H1 (cell line): ENCODE measurements around the gene IQGAP1. TPM values are rescaled to one million over a fixed set of nuclear protein-coding genes. Genes with fewer than 3 reads are reported as not detected.

Experiments
- CTCF ChIA-PET: fragments of 300-600 bp; sonication (Branson Sonifier 250); formaldehyde crosslinking; loops from one replicate; lab custom pipeline; 2021; ENCODE audit not compliant: partially characterized antibody; lab: Charles Lee
- POLR2A ChIA-PET: fragments of 300-600 bp; sonication (Branson Sonifier 250); formaldehyde crosslinking; loops from one replicate; lab custom pipeline; 2021; ENCODE audit warnings: inconsistent platforms; ENCODE audit not compliant: partially characterized antibody; lab: Charles Lee
- DNase-seq, 2 experiments: peaks; one replicate each; pipeline versions ENCODE4 v3.0.0 to v3.0.0-alpha.2; 2010 to 2022; ENCODE audit warnings: low spot score in 2 of 2, low read depth in 1 of 2, mixed read lengths in 1 of 2
- FAIRE-seq: peaks from 2 replicates; lab custom pipeline; 2011; peaks lifted over from hg19 to GRCh38; lab: Jason Lieb, UNC
- H2AFZ ChIP-seq: 2 replicates; pipeline ENCODE4 v1.8.1; 2012; ENCODE audit warnings: low read length, inconsistent platforms
- H2AK5ac ChIP-seq: 2 replicates; pipeline ENCODE4 v1.6.1; 2013; ENCODE audit warnings: low read depth, low read length
- H2BK120ac ChIP-seq: replicated peaks from 2 replicates; pipeline ENCODE3; 2013; ENCODE audit warnings: low read depth, low read length, inconsistent platforms
- H2BK12ac ChIP-seq: 2 replicates; pipeline ENCODE4 v1.6.1; 2013; ENCODE audit warnings: low read depth, low read length
- H2BK15ac ChIP-seq: 2 replicates; pipeline ENCODE4 v1.6.1; 2013; ENCODE audit warnings: low read length
- H2BK20ac ChIP-seq: 2 replicates; pipeline ENCODE4 v1.6.1; 2013; ENCODE audit warnings: low read length
- H2BK5ac ChIP-seq: 2 replicates; pipeline ENCODE4 v1.6.1; 2013; ENCODE audit warnings: low read depth, low read length
- H3K14ac ChIP-seq: 2 replicates; pipeline ENCODE4 v1.6.1; 2013; ENCODE audit warnings: inconsistent platforms; ENCODE audit not compliant: insufficient read length
- H3K18ac ChIP-seq: 2 replicates; pipeline ENCODE4 v1.6.1; 2013; ENCODE audit warnings: low read length; ENCODE audit errors: extremely low read depth
- H3K23ac ChIP-seq: 2 replicates; pipeline ENCODE4 v1.6.1; 2013; ENCODE audit warnings: inconsistent platforms; ENCODE audit not compliant: insufficient read length
- H3K23me2 ChIP-seq: 2 replicates; pipeline ENCODE4 v1.6.1; 2013; ENCODE audit warnings: low read depth, low read length
- H3K27ac ChIP-seq: 2 replicates; pipeline ENCODE4 v1.6.1; 2011; ENCODE audit warnings: low read depth, low read length, inconsistent platforms
- H3K27me3 ChIP-seq, 4 experiments: replicated peaks in 1 of 4; 1 replicate in 1 of 4; 2 replicates in 3 of 4; pipeline versions ENCODE4 v1.6.1 to v1.8.1; 2011 to 2013; ENCODE audit warnings: low read length in 3 of 4, mild to moderate bottlenecking in 3 of 4, inconsistent platforms in 2 of 4, mixed read lengths in 2 of 4, moderate library complexity in 1 of 4; ENCODE audit not compliant: control insufficient read depth in 3 of 4, insufficient read depth in 3 of 4; ENCODE audit errors: extremely low read depth in 1 of 4
- H3K36me3 ChIP-seq, 4 experiments: 2 replicates each; pipeline versions ENCODE4 v1.6.1 to v1.8.1; 2011 to 2013; ENCODE audit warnings: mild to moderate bottlenecking in 4 of 4, low read length in 3 of 4, moderate library complexity in 2 of 4, control low read depth in 1 of 4, inconsistent platforms in 1 of 4; ENCODE audit not compliant: insufficient read depth in 4 of 4, control insufficient read depth in 2 of 4
- H3K4ac ChIP-seq: replicated peaks from 2 replicates; pipeline ENCODE3; 2013; ENCODE audit warnings: low read length, low read depth, mixed read lengths, inconsistent platforms; ENCODE audit not compliant: insufficient read length
- H3K4me1 ChIP-seq, 4 experiments: replicated peaks in 1 of 4; 1 replicate in 1 of 4; 2 replicates in 3 of 4; pipeline versions ENCODE4 v1.6.1 to v1.8.1; 2011 to 2013; ENCODE audit warnings: low read length in 3 of 4, inconsistent platforms in 2 of 4, mixed read lengths in 1 of 4; ENCODE audit not compliant: insufficient read depth in 4 of 4, control insufficient read depth in 3 of 4
- H3K4me2 ChIP-seq, 2 experiments: 2 replicates each; pipeline versions ENCODE4 v1.6.1 to v1.8.1; 2011 to 2013; ENCODE audit warnings: low read depth in 2 of 2, low read length in 2 of 2, control low read depth in 1 of 2, inconsistent platforms in 1 of 2, mild to moderate bottlenecking in 1 of 2; ENCODE audit not compliant: insufficient read depth in 1 of 2
- H3K4me3 ChIP-seq, 4 experiments: fragments of 200-600, 300-600 bp in 1 of 4; sonication (generic), shearing (Covaris generic), sonication (Bioruptor Twin) in 1 of 4; 2 replicates each; pipeline versions ENCODE4 v1.5.1 to v1.8.1; 2011 to 2016; ENCODE audit warnings: low read length in 4 of 4, low read depth in 3 of 4, control low read depth in 2 of 4, inconsistent platforms in 2 of 4, mild to moderate bottlenecking in 2 of 4, mixed read lengths in 1 of 4, moderate library complexity in 1 of 4; ENCODE audit not compliant: insufficient read depth in 2 of 4; ENCODE audit errors: extremely low read depth in 1 of 4
- H3K56ac ChIP-seq: replicated peaks from 2 replicates; pipeline ENCODE3; 2013; ENCODE audit warnings: low read depth, mild to moderate bottlenecking, mixed read lengths, low read length, inconsistent platforms; ENCODE audit not compliant: insufficient read length
- H3K79me1 ChIP-seq: 2 replicates; pipeline ENCODE4 v1.6.1; 2013; ENCODE audit warnings: low read depth, low read length, control low read depth
- H3K79me2 ChIP-seq, 2 experiments: 2 replicates each; pipeline versions ENCODE4 v1.6.1 to v1.8.1; 2012 to 2013; ENCODE audit warnings: low read length in 2 of 2, mild to moderate bottlenecking in 2 of 2, inconsistent platforms in 1 of 2; ENCODE audit not compliant: insufficient read depth in 2 of 2, control insufficient read depth in 1 of 2
- H3K9ac ChIP-seq, 4 experiments: replicated peaks in 1 of 4; 1 replicate in 1 of 4; 2 replicates in 3 of 4; pipeline versions ENCODE4 v1.6.1 to v1.8.1; 2011 to 2013; ENCODE audit warnings: low read depth in 3 of 4, low read length in 3 of 4, control low read depth in 2 of 4, mild to moderate bottlenecking in 2 of 4, moderate library complexity in 2 of 4, inconsistent platforms in 1 of 4; ENCODE audit errors: extremely low read depth in 1 of 4
- H3K9me3 ChIP-seq, 2 experiments: 2 replicates each; pipeline versions ENCODE4 v1.6.1 to v1.8.1; 2012 to 2013; ENCODE audit warnings: mild to moderate bottlenecking in 2 of 2, moderate library complexity in 2 of 2, control low read depth in 1 of 2, inconsistent platforms in 1 of 2, low read depth in 1 of 2, low read length in 1 of 2, mixed read lengths in 1 of 2; ENCODE audit not compliant: insufficient read depth in 2 of 2
- H4K20me1 ChIP-seq, 2 experiments: replicated peaks in 1 of 2; 2 replicates each; pipeline versions ENCODE3 to v1.8.1; 2011 to 2013; ENCODE audit warnings: inconsistent platforms in 2 of 2, low read length in 2 of 2, mild to moderate bottlenecking in 1 of 2; ENCODE audit not compliant: insufficient read depth in 2 of 2, control insufficient read depth in 1 of 2
- H4K5ac ChIP-seq: 2 replicates; pipeline ENCODE4 v1.6.1; 2013; ENCODE audit warnings: low read length, low read depth, mixed read lengths, inconsistent platforms; ENCODE audit not compliant: insufficient read length
- H4K8ac ChIP-seq: 2 replicates; pipeline ENCODE4 v1.8.0; 2013; ENCODE audit warnings: mild to moderate bottlenecking, moderate library complexity, low read length, inconsistent platforms; ENCODE audit not compliant: insufficient read depth; ENCODE audit errors: extremely low read depth
- H4K91ac ChIP-seq: replicated peaks from 2 replicates; pipeline ENCODE3; 2013; ENCODE audit warnings: low read length, mixed read lengths, inconsistent platforms; ENCODE audit not compliant: insufficient read length
- GTF2F1 ChIP-seq: IDR thresholded peaks from 2 replicates; pipeline ENCODE4 v1.6.1; 2012; ENCODE audit warnings: low read depth, low read length, improper control_type of control experiment, borderline replicate concordance
- WGBS, 2 experiments: shearing (Covaris generic) in 1 of 2; methylation state at CpG; one replicate each; pipeline versions ENCODE4 v1.1.6 to v1.1.7; 2013 to 2015; ENCODE audit warnings: low lambda C conversion rate in 2 of 2, mixed read lengths in 2 of 2, inconsistent platforms in 1 of 2, low coverage in 1 of 2, missing lambda C conversion rate in 1 of 2; ENCODE audit not compliant: insufficient replicate concordance in 2 of 2, insufficient coverage in 1 of 2, insufficient read length in 1 of 2; ENCODE audit errors: extremely low coverage in 1 of 2, missing lambda C conversion rate in 1 of 2; 5-methylcytosine and 5-hydroxymethylcytosine counted together
- polyA plus RNA-seq, 7 experiments: library from polyadenylated mRNA; depleted of rRNA in 3 of 7; stranded (reverse) in 5 of 7; unstranded in 2 of 7; fragments of >200 nt in 5 of 7; fragments of 200-250 nt in 2 of 7; gene quantifications; 1 replicate in 5 of 7; 2 replicates in 1 of 7; 4 replicates in 1 of 7; pipeline versions ENCODE4 v1.2.1 to v1.2.3, GENCODE V29; 2011 to 2013; ENCODE audit warnings: missing spikeins in 2 of 7, mixed read lengths in 2 of 7
- total RNA-seq: library from RNA; stranded (reverse); fragmentation: NEBNext Ultra II Directional; extraction: Animal tissue kit (Norgen Biotek cat#: 25700); gene quantifications from 2 replicates; pipeline ENCODE4 v1.2.1, GENCODE V29; 2021

Gene IQGAP1
- total and polyA plus RNA-seq, 2 of the 8 experiments (the other 6 are each of a cell fraction or from before 2014, with no cell fraction given) = 56.0 to 138 TPM

DNA sequence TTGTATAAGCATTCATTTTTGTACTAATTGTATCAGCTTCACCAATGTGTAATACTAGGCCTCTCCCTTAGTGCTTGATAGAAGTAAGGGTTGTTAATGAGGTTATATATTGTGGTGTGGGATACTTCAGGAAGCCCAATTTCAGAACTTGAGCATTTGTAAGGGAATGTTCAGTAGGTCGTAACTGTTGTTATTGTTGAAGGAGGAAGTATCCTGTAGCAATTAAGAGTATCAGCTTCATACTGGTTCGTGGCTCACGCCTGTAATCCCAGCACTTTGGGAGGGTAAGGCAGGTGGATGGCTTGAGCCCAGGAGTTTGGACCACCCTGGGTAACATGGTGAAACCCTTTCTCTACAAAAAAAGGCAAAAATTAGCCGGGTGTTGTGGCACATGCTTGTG is 30.6 kb downstream of the IQGAP1 start:
- Histone ChIP-seq H3K27ac (no peak overlapping the region), H4K8ac (no peak overlapping the region), H3K18ac (no peak overlapping the region), H2AFZ (no peak overlapping the region), H3K23me2 (no peaks in the 10 kb centered on the region), H2AK5ac (no peak overlapping the region), H3K9me3 (no peaks in the 10 kb centered on the region), H2BK120ac (no peak overlapping the region), H3K9ac (no peak overlapping the region), H3K23ac (no peak overlapping the region), H3K4ac (no peak overlapping the region), H3K79me1 (peaks cover 10% of the 10 kb centered on the region; the same call in 1 of the 2 replicates), H3K56ac (no peak overlapping the region), H3K14ac (no peak overlapping the region), H4K91ac (no peak overlapping the region), H3K4me3 (no peak overlapping the region), H3K79me2 (peaks cover 14 to 92% of the 10 kb centered on the region in 2 experiments; a peak in 3 of 4 replicates), H4K5ac (no peak overlapping the region), H3K27me3 (no peaks in the 10 kb centered on the region), H4K20me1 (no peaks in the 10 kb centered on the region), H2BK12ac (no peak overlapping the region), H2BK15ac (no peak overlapping the region), H3K36me3 (no peaks in the 10 kb centered on the region), H2BK20ac (no peak overlapping the region), H3K4me1 (peaks cover 7 to 18% (median 13%) of the 10 kb centered on the region in 4 experiments), H3K4me2 (no peak overlapping the region), H2BK5ac (0 out of 2 replicates have a peak overlapping the region, but pooled peaks have one; percentile 29)
- POLR2A ChIA-PET = interaction anchor here (0.7 to 1.0 kb wide), 4 partner anchors 11 to 572 kb away, joined by 3 to 5 read pairs (median 4); partner anchors contain the start of gene IQGAP1
- FAIRE-seq (no peak), DNase-seq (no peak)
- CTCF ChIA-PET = interaction anchor here (0.8 to 1.2 kb wide), 3 partner anchors 23 to 49 kb away, joined by 3 to 4 read pairs (median 4); no protein-coding TSS in a partner anchor
- WGBS, 2 experiments = 74% methylated on average over 4 of the region's 4 CpGs; no CpG with 5 or more reads in 1 of the 2 experiments
- no peak for TF ChIP-seq GTF2F1
